B cell (primary cell): ENCODE results near the gene LIPT1. TPM values are rescaled to one million over a fixed set of nuclear protein-coding genes. Genes with fewer than 3 reads are reported as not detected.
A peak's percentile ranks its signal among the peaks of the same experiment; 100 is the strongest.

Experiments used
- ATAC-seq: fragments of 200-7000 bp; cut with Tn5 transposase; one replicate; pipeline ENCODE4 v1.10.0; 2021; ENCODE audit warnings: low read depth, mild to moderate bottlenecking, moderate number of reproducible peaks, moderate library complexity
- CTCF ChIA-PET: fragments of 350-600 bp; sonication (Branson Sonifier 250); formaldehyde crosslinking; loops from one replicate; lab custom pipeline; 2021; ENCODE audit warnings: antibody characterized with exemption, inconsistent platforms; lab: Charles Lee
- POLR2A ChIA-PET: fragments of 350-600 bp; sonication (Branson Sonifier 250); formaldehyde crosslinking; loops from one replicate; lab custom pipeline; 2021; ENCODE audit warnings: antibody characterized with exemption; lab: Charles Lee
- DNase-seq: peaks from one replicate; pipeline ENCODE4 v3.0.0; 2013
- H2AFZ ChIP-seq: 2 replicates; pipeline ENCODE4 v1.6.1; 2012; ENCODE audit warnings: mild to moderate bottlenecking, low read depth, low read length; ENCODE audit not compliant: insufficient read depth, poor library complexity, severe bottlenecking
- H3K27ac ChIP-seq, 2 donors: 1 replicate in 1 of 2; 2 replicates in 1 of 2; pipeline ENCODE4 v1.5.1; 2012 to 2013; ENCODE audit warnings: low read length in 2 of 2, mild to moderate bottlenecking in 2 of 2, moderate library complexity in 1 of 2
- H3K27me3 ChIP-seq, 4 experiments: fragments of 200-600 bp in 1 of 4; sonication (generic) in 1 of 4; replicated peaks in 1 of 4; 1 replicate in 2 of 4; 2 replicates in 2 of 4; pipeline versions ENCODE4 v1.6.1 to v1.7.0; 2013 to 2016; ENCODE audit warnings: low read length in 3 of 4, mild to moderate bottlenecking in 2 of 4, mixed read lengths in 1 of 4, moderate library complexity in 1 of 4; ENCODE audit not compliant: insufficient read depth in 4 of 4, control insufficient read depth in 3 of 4; ENCODE audit errors: control extremely low read depth in 1 of 4
- H3K36me3 ChIP-seq, 2 experiments: replicated peaks in 1 of 2; 1 replicate in 1 of 2; 2 replicates in 1 of 2; pipeline versions ENCODE4 v1.6.1 to v1.7.1; 2013; ENCODE audit warnings: low read length in 1 of 2; ENCODE audit not compliant: insufficient read depth in 2 of 2, control insufficient read depth in 1 of 2; ENCODE audit errors: control extremely low read depth in 1 of 2, extremely low read depth in 1 of 2
- H3K4me1 ChIP-seq, 2 donors: fragments of 200-600 bp in 1 of 2; sonication (generic) in 1 of 2; 1 replicate in 1 of 2; 2 replicates in 1 of 2; pipeline versions ENCODE4 v1.5.1 to v1.6.1; 2013 to 2017; ENCODE audit warnings: low read length in 2 of 2; ENCODE audit not compliant: control insufficient read depth in 2 of 2, insufficient read depth in 2 of 2
- H3K4me2 ChIP-seq: replicated peaks from 2 replicates; pipeline ENCODE3; 2012; ENCODE audit warnings: mild to moderate bottlenecking, low read depth, low read length; ENCODE audit not compliant: poor library complexity, severe bottlenecking
- H3K4me3 ChIP-seq, 5 experiments: fragments of 200-600 bp in 1 of 5; sonication (generic) in 1 of 5; 1 replicate in 3 of 5; 2 replicates in 2 of 5; pipeline versions ENCODE4 v1.5.1 to v1.7.0; 2011 to 2016; ENCODE audit warnings: low read length in 4 of 5, mild to moderate bottlenecking in 4 of 5, low read depth in 2 of 5, control low read depth in 1 of 5, moderate library complexity in 1 of 5; ENCODE audit not compliant: insufficient read depth in 1 of 5; ENCODE audit errors: control extremely low read depth in 1 of 5, extremely low read depth in 1 of 5
- H3K79me2 ChIP-seq: fragments of 200-600 bp; sonication (generic); one replicate; pipeline ENCODE4 v1.6.0; 2016; ENCODE audit warnings: low read length; ENCODE audit not compliant: control insufficient read depth, insufficient read depth
- H3K9ac ChIP-seq: fragments of 200-600 bp; sonication (generic); 2 replicates; pipeline ENCODE4 v1.6.1; 2017; ENCODE audit warnings: mild to moderate bottlenecking, low read length, moderate library complexity
- H3K9me3 ChIP-seq, 3 donors: one replicate each; pipeline versions ENCODE4 v1.6.1 to v1.7.1; 2013; ENCODE audit warnings: low read length in 2 of 3; ENCODE audit not compliant: control insufficient read depth in 2 of 3, insufficient read depth in 1 of 3; ENCODE audit errors: control extremely low read depth in 1 of 3
- H4K20me1 ChIP-seq: 2 replicates; pipeline ENCODE4 v1.6.0; 2012; ENCODE audit warnings: mild to moderate bottlenecking, low read length; ENCODE audit not compliant: insufficient read depth, control insufficient read depth, poor library complexity, severe bottlenecking
- H3K27ac Mint-ChIP-seq: one replicate; pipeline ENCODE4 v1.8.0; 2021; ENCODE audit warnings: mixed read lengths
- H3K27me3 Mint-ChIP-seq: one replicate; pipeline ENCODE4 v1.8.0; 2021; ENCODE audit warnings: mixed read lengths
- H3K4me1 Mint-ChIP-seq: one replicate; pipeline ENCODE4 v1.8.0; 2021; ENCODE audit warnings: mixed read lengths
- H3K4me3 Mint-ChIP-seq: one replicate; pipeline ENCODE4 v1.8.0; 2021; ENCODE audit warnings: mixed read lengths
- H3K9me3 Mint-ChIP-seq: one replicate; pipeline ENCODE4 v1.8.0; 2022; ENCODE audit warnings: mixed read lengths; ENCODE audit not compliant: insufficient read depth
- CTCF ChIP-seq: fragments of 200-600 bp; IDR thresholded peaks from one replicate; pipeline ENCODE4 v1.8.0; 2022; ENCODE audit warnings: antibody characterized with exemption, mild to moderate bottlenecking
- EZH2 ChIP-seq: IDR thresholded peaks from 2 replicates; pipeline ENCODE4 v1.6.1; 2012; ENCODE audit warnings: borderline replicate concordance, low read depth, mild to moderate bottlenecking, moderate library complexity, low read length; ENCODE audit not compliant: insufficient read depth, poor library complexity, severe bottlenecking
- WGBS: methylation state at CpG from one replicate; pipeline ENCODE4 v1.1.5; 2013; ENCODE audit warnings: missing lambda C conversion rate; ENCODE audit not compliant: insufficient coverage; 5-methylcytosine and 5-hydroxymethylcytosine counted together
- intact Hi-C: fragments of 100-400 bp; cut with micrococcal nuclease; formaldehyde crosslinking; loops from one replicate; pipeline ENCODE4 v1.10.0; 2022
- polyA minus RNA-seq: library from RNA; depleted of rRNA, polyadenylated mRNA; stranded (reverse); fragments of >200 nt; gene quantifications from 2 replicates; pipeline ENCODE4 v1.2.3, GENCODE V29; 2012
- polyA plus RNA-seq: library from polyadenylated mRNA; depleted of rRNA; stranded (reverse); fragments of >200 nt; gene quantifications from 2 replicates; pipeline ENCODE4 v1.2.3, GENCODE V29; 2012
- total RNA-seq, 2 donors: library from RNA; stranded (reverse); fragments of 120-200 nt in 1 of 2; gene quantifications; 1 replicate in 1 of 2; 2 replicates in 1 of 2; pipeline versions ENCODE4 v1.2.3 to v1.2.4, GENCODE V29; 2013 to 2022

Gene LIPT1
- total RNA-seq = 24.3 and 26.2 TPM in 2 replicates
- total RNA-seq (2013) = 22.2 TPM
- 12.2 and 17.1 TPM in 2 replicates for polyA plus RNA-seq
- 19.2 and 24.1 TPM in 2 replicates for polyA minus RNA-seq

DNA sequence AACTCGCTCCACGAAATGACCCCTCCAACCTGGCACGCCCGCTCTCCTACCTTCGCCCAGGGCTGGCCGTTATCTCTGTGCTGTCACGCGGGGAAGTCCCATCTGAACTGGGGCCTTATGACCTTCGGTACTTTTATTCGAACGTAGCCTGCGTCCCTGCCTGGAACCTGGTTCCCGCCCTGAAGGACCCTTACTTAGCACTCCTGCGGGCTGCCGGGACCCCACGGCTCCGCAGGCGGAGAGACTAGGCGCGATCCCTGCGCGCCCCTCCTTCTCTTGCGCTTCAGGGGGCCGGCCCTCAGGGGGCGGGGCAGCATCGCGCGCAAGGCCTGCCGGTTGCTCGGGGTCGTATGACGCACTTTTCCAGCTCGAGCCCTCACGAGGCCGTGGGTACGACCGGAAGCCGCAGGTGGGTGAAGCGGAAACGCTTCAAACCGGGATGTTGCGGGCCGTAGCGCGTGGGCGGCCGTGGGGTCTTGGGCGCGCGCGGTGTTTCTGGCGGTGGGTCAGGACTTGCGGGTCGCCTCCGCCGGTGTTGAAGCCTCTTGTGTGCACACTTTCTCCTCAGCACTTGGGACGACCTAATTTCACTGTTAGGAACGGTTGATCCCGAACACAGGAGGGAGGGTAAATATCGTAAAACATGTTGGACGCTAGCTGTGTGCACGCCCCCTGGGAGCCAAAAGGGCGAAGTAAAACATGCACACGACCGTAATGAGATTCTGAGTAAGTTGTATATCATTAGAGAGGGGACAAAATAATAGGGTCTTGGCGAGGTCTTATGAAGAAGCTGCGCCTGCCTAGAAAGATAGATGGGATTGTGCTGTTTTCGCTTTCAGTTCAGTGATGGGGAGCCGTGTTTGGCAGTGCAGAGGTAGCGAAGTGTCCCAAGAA is at the start of gene LIPT1, which contains the start of gene TSGA10:
LIPT1 (plus strand) TSS at position 325 of the 894 bp plus-strand sequence. CDS start 6,991 bp downstream, outside the sequence.
TSGA10 (minus strand) TSS at position 300 of the 894 bp plus-strand sequence. CDS start 45,503 bp downstream, outside the sequence.
- TF ChIP-seq CTCF (no peak), EZH2 (no peak)
- no peak within 1 kb of the TSS for H3K4me3 Mint-ChIP-seq

More for the DNA sequence above, at the start of gene LIPT1, which contains the start of gene TSGA10:
- ATAC-seq (peak; percentile 90), DNase-seq (peak; percentile 97)
- ChIA-PET POLR2A (interaction anchor here (1.1 to 3.8 kb wide), 4 partner anchors 12 to 182 kb away, joined by 4 to 31 read pairs (median 6); partner anchors contain the start of genes C2orf15 and EIF5B), CTCF (interaction anchor here (0.6 to 4.8 kb wide), 4 partner anchors 14 to 789 kb away, joined by 6 to 24 read pairs (median 14); partner anchors contain the start of genes C2orf15, EIF5B, MITD1 and TXNDC9)
- Mint-ChIP-seq H3K4me1 (peaks cover 47% of the 10 kb centered on the region), H3K27me3 (no peaks in the 10 kb centered on the region), H3K9me3 (no peaks in the 10 kb centered on the region), H3K27ac (peak within 1 kb of the TSS; percentile 91)
- Histone ChIP-seq H3K4me3 (peak within 1 kb of the TSS; percentile 86 to 98 (median 94)), H3K36me3 (peaks cover 4 to 7% of the 10 kb centered on the region in 2 experiments), H3K79me2 (peaks cover 28% of the 10 kb centered on the region), H4K20me1 (no peaks in the 10 kb centered on the region), H3K27ac (peak within 1 kb of the TSS; percentile 91 to 99), H3K27me3 (no peaks in the 10 kb centered on the region), H3K9ac (peak within 1 kb of the TSS; percentile 78), H3K9me3 (no peaks in the 10 kb centered on the region), H2AFZ (peak within 1 kb of the TSS; percentile 76), H3K4me1 (peaks cover 27 to 29% of the 10 kb centered on the region in 2 donors), H3K4me2 (peak within 1 kb of the TSS; percentile 71)
- intact Hi-C loops = loop anchor here (1.0 to 10.0 kb wide), 4 partner anchors 14 to 1090 kb away; partner anchors contain the start of genes C2orf15, MITD1, MRPL30 and TXNDC9
- WGBS = under 1% methylated on average over 70 of the region's 70 CpGs
